Stimulated activated CD4-positive, alpha-beta T cell treated with anti-CD3 and anti-CD28 coated beads, Interleukin-15, amount 100 ng/mL, for 24 hours (primary cell): ENCODE data around the gene MAD1L1.
"Not testable (repeated sequence)": the region's sequence is repeated elsewhere in the genome, so short reads cannot be mapped to it uniquely, and the experiment has no call there.

Source experiments
- DNase-seq: peaks from one replicate; pipeline ENCODE4 v3.0.0-alpha.2; 2020

Gene MAD1L1

DNA sequence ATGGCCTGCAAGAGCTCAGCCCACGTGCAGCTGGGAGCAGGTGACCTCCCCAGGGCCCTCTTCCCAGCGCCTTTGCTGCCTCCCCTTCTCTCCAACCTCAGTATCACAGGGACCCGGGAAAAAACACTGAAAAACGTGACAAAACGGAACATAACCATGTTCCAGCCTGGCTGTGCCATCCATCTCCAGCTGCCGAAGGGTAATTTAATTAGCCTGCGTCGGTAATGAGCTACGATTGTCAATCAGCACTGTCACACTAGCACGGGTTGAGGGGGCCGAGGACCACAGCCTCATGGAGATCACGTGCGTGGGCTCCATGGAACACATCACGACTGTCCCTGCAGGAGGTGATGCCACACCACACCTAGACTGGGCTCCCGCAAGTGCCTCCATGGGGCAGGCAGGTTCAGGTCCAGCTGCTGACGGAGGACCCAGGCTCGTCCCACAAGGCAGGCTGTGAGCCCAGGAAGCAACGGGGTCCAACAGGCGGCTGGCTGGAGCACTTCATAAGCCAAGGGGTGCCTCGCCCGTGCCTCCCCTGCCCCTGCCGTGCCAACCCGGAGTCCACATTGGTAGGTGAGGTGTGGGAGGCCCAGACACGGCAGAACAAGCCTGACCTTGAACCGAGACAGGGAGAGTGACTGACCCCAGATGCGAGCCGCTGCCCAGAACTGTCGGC lies 363.2 kb downstream of the MAD1L1 start:
- no peak for DNase-seq

DNA sequence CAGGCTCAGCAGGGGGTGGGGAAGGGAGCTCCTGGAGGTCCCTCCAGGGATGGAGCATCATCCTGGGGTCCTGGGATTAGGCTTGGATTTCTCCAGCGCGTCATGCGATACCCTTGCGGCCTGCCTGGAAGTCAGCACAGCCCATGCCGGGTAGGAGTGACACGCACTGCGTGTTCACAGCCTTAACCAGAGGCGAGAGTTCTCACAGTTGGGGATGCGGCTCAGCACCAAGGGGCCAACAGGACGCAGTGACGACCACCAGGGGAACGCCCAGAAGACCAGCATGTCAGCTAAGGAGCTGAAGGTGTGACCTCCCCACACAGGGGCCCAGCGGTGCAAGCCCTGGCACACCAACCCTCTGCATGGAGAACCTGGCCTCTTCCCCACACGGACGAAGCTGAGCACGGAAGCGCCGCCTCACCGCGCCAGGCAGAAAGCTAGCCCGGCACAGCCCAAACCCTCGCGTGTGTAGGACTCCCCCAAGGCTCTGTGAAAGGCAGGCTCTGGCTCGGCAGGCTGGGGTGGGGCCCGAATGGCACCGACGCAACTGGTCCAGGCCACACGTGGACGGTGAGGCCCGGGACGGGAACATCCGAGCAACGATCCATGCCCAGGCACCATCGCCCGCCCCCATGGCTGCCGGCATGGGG lies 364.1 kb downstream of the MAD1L1 start:
- no peak for DNase-seq

GRCh38 chr7:1867370-1868260 lies 365.1 kb downstream of the MAD1L1 start:
- no peak for DNase-seq

- DNase-seq = no peak
Observed at GRCh38 chr7:1866601-1867000, 366.1 kb downstream of the MAD1L1 start.

DNA sequence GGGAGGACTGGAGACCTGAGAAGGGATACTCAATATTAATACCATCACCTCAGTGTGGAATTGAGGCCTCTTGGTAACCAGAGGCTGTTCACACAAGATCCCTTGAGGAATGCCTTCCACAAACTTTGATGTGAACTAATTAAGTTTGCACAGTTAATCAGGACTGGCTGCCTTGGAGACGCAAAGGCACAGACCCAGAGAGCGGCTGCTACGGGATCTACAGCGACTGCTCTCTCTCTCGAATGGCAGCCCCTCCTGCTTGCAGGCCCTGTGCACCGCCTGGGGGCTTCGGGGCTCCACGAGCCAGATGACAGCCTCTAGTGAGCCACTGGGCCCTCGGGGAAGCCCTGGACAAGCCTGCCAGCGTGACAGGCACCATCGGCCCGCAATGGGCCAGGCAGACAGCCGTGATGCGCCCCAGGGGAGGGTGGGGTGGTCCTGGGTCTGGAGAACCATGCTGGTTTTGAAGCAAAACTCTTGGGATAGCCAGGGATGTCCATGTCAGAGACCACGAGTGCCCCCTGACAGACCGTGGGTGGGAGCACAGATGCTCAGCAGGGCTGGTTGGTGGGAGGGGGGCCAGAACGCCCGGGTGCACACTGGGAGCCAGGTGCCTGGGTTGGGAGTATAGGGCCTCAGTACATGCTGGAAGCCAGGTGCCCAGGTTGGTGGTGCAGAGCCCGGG lies 367.0 kb downstream of the MAD1L1 start:
- DNase-seq = no peak

DNA sequence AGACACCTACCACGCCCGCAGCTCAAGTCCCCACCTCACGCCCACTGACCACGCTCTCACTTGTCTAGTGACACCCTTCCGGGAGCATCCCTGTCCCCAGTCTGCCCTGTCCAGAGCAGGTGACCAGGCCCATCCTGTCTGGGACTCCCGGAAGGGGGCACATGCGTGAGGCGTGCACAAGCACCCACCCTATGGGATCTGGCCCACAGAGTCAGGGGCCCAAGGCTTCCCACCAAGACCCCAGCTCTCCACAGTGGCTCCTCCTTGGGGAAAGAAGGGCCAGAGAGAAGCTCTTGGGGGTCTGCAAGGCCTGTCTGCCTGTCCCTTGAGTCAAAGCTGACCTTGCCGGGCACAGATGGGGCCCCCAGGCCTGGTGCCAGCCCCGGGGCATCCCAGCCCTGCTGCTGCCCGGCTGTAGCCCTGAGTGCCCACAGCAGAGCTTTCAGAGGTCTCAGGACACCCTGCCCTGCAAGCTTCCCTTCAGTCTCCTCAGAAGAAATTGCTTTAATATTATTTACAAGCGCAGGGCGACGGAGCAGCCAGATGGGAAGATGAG lies 367.7 kb downstream of the MAD1L1 start:
- no peak for DNase-seq

DNA sequence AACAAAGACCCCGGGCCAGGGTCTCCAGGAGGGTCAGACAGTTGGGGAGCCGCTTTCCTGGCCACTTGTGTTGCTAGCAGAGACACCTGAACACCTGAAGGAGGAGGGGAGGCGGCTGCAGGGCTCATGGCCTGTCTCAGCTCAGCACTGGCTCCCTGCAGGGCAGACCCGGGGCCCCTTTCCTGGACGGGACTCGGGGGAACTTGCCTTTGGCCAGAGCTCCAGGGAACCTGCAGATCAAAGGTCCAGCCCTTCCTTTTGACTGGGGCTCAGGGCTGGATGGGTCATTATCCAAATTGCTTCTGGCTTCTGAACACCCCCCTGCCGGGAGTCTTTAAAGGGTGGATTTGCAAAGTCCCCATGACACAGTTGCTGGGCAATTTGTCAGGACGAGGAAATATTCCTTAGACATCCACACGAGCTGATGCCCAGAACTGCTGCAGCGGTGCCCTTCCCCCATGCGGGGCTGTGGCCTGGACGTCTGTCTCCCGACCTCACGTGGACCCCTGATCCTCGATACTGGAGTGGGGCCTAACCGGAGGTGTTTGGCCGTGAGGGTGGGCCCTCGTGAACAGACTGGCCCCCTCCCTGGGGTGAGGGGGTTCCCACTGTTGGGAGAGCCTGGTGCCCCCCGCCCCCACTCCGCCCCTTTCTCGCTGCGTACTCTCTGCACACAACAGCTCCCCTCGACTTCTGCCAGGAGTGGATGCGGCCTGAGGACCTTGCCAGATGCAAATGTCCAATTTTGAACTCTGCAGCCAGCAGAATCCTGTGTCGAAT lies 368.4 kb downstream of the MAD1L1 start:
- no peak for DNase-seq

GRCh38 chr7:1863091-1863900 lies 369.4 kb downstream of the MAD1L1 start:
- DNase-seq = no peak

DNA sequence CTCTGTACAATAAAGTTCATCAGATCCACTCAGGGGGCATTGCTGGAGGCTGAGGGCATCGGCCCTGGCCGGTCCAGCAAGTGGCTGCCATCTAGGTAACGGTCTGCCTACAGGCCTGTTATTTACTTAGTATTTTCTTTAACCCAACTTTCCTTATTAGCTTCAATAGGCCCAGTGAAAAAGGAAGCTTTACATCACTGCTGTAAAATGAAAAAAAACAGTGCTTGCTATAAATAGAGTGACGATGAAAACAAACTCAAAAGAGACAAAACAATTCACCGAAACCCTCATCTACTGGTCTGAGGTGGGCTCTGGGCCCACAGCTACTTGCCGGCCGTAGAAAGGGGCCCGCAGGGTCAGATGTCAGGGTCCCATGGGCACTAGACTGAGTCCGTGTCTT lies 370.2 kb downstream of the MAD1L1 start:
- no peak for DNase-seq

GRCh38 chr7:1861799-1862458 lies 370.8 kb downstream of the MAD1L1 start:
- DNase-seq = no peak

DNA sequence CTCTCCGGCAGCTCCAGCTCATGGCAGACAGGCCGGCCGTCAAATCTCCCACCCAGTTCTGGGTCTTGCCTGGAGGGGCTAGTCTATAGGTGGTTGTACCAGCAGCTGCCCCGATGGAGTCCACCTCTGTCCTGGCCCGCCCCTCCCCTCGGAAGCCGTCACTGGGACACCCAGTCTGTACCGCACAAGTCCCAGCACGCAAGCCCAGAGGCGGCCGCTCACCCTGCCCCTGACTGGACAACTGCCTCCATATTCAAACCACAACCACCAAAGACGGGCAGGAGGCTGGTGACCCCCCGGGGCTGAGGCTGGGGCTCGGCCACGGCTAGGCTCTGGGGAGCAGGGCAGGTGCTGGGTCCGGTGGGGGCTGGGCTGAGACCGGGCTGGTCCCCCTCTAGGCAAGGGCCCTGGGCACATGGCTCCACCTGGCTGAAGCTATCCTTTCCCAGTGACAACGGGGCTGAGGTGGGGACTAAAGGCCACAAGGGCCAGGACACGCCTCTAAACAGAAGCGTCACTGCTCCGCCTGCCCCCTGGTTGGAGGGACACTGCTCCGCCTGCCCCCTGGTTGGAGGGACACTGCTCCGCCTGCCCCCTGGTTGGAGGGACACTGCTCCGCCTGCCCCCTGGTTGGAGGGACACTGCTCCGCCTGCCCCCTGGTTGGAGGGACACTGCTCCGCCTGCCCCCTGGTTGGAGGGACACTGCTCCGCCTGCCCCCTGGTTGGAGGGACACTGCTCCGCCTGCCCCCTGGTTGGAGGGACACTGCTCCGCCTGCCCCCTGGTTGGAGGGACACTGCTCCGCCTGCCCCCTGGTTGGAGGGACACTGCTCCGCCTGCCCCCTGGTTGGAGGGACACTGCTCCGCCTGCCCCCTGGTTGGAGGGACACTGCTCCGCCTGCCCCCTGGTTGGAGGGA lies 371.6 kb downstream of the MAD1L1 start:
- not testable (repeated sequence) for DNase-seq

DNA sequence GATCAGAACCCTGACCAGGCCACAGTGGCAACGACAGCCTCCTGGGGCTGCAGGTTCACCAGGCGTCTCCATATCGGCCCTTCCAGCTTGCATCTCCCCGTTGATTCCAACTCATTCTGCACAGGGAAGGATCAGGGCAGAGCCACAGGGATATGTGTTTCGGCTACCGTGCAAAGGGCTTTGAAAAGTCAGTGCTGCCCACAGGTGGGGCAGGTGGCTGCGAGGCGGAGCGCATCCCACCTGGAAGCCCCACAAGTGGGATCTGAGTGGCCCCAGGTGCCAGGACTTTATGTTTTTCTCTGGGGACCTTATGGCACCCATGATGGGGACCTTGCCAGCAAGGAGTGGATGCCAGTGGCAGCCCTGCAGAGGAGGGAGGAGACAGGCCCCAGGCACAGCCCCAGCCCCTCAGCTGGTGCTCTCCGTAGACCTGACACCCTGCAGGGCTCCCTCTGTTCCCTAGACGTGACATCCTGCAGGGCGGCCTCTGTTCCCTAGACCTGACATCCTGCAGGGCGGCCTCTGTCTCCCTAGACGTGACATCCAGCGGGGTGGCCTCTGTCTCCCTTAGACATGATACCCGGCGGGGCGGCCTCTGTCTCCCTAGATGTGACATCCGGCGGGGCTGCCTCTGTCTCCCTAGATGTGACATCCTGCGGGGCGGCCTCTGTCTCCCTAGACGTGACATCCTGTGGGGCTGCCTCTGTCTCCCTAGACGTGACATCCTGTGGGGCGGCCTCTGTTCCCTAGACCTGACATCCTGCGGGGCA lies 373.3 kb downstream of the MAD1L1 start:
- DNase-seq = no peak

DNA sequence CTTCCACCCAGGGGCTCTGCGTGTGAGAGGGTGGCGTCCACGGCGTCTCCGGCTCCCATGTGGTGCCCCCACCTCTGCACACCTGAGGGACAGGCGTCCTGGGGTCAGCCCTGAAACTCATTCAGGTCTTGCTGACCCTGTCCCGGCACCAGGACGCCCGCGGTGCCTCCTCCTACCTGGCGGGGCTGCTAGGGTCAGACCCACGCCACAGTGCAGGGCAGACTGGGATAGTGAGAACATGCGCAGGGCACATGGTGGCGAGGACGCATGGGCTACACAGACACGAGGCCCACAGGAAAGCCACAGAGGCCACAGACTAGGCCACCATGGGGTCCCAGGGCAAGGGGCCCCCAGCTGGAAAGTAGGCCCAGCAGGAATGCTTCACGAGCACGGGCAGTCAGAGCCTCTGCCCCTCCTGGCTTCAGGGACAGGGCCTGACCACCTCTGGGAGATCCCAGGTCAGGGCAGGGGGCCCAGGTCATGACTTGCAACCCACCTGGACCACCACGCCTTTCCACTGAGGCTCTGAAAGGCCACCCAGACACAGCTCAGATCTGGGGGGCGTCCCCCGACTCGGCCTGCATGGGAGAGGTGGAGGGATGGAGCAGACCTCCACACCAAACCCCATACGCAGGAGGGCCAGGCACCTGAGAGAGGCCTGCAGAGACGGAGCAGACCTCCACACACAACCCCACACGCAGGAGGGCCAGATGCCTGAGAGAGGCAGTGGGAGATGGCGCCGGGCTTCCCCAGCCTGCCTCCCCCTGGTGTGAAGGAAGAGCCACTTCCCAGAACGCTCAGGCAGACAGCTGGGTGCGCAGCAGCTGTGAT lies 374.1 kb downstream of the MAD1L1 start:
- DNase-seq = no peak

GRCh38 chr7:1857487-1858421 lies 375.0 kb downstream of the MAD1L1 start:
- no peak for DNase-seq

DNA sequence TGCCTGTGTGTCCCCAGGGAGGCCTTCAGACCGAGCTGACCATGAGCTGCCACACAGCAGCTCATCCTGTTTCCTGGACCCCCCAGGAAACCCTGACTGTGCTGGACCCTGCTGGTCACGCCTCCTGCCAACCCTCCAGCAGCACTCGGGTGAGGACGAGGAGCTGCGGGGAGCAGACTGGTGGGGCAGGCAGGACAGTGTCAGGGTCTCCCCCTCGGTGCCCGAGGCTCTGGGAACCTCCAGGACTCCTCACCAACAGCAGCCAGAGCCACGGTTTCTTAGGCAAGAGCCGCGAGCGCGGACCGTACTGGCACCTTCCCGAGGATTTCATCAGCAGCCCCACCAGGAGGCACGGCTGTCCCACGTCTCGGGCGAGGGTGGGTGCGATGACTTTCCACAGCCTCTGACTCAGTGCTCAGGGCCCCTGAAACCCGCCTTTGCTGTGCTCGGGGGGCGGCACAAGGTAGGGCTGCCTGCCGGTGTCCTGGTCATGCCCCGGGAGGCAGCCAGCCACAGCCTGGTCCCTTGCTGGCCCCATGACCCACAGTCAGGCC lies 375.8 kb downstream of the MAD1L1 start:
- no peak for DNase-seq
